Hepatocyte (in vitro differentiated cells): Measurements from ENCODE around the gene IL17F.

Experiments
- EZH2 ChIP-seq: fragments of 200-600 bp; sonication (generic); IDR thresholded peaks from 2 replicates; pipeline ENCODE4 v1.6.1; 2016; ENCODE audit warnings: antibody characterized with exemption, mild to moderate bottlenecking, borderline replicate concordance
- TF ChIP-seq, protein P1 (sequence below): fragments of 200-600 bp; sonication (generic); IDR thresholded peaks from 2 replicates; pipeline ENCODE4 v1.5.1; 2016; ENCODE audit warnings: antibody characterized with exemption, mild to moderate bottlenecking; ENCODE audit not compliant: poor library complexity

DNA sequence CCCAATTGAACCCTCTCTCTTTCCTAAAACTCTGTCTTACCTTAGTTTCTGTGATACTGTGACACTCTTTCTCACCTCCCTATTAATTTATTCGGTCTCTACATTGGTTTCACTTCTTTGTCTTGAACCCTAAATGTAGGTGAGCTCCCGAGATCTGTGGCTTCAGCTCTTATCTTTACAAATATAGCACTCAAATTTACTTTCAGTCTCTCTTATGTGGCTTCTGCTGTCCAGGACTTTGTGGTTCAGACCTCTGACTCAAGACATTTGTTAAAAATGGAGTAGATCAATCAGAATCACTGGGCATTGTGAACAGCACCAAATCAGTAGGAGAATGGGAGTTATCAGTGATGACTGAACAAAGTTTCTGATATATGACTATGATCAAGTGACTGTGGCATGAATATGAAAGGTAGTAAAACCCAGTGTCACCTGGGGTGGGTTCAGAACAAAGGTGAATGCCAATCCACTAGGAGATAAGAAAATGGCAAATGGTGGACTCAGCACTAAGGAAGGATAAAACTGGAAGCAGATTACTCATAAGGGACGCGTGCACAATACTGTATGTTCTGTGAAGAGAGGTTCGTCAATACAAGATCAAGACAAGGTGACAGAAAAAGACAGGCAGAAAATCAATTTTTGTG, 27.2 kb downstream of the IL17F start:
- TF ChIP-seq, protein P1, sequence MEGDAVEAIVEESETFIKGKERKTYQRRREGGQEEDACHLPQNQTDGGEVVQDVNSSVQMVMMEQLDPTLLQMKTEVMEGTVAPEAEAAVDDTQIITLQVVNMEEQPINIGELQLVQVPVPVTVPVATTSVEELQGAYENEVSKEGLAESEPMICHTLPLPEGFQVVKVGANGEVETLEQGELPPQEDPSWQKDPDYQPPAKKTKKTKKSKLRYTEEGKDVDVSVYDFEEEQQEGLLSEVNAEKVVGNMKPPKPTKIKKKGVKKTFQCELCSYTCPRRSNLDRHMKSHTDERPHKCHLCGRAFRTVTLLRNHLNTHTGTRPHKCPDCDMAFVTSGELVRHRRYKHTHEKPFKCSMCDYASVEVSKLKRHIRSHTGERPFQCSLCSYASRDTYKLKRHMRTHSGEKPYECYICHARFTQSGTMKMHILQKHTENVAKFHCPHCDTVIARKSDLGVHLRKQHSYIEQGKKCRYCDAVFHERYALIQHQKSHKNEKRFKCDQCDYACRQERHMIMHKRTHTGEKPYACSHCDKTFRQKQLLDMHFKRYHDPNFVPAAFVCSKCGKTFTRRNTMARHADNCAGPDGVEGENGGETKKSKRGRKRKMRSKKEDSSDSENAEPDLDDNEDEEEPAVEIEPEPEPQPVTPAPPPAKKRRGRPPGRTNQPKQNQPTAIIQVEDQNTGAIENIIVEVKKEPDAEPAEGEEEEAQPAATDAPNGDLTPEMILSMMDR: no peak
- no peak for TF ChIP-seq EZH2
